HG03064 (cell line): ENCODE data around the gene CPM.
"Not testable (repeated sequence)": the region's sequence is repeated elsewhere in the genome, so short reads cannot be mapped to it uniquely, and the experiment has no call there.

Experiments used
- ATAC-seq: cut with Tn5 transposase; IDR thresholded peaks from one replicate; pipeline ENCODE4 v1.9.1; 2021; ENCODE audit warnings: low read depth; ENCODE audit not compliant: unreplicated experiment

The CPM gene

GRCh38 chr12:68882251-68882964 is 50.6 kb downstream of the CPM start:
- no peak for ATAC-seq

- no peak for ATAC-seq
These were observed 52.2 kb downstream of the CPM start for GRCh38 chr12:68880660-68881325.

DNA sequence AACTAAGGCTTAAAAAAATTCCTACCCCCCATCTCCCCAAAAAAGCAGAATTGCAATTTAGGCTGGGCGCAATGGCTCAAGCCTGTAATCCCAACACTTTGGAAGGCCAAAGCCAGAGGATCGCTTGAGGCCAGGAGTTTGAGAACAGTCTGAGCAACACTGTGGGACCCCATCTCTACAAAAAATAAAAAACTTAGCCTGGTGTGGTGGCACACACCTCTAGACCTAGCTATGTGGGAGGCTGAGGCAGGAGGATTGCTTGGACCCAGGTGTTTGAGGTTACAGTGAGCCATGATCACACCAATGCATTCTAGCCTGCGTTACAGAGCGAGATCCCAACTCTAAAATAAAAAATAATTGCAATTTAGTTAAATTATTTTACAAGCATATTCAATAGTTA is 54.1 kb downstream of the CPM start:
- ATAC-seq: no peak

DNA sequence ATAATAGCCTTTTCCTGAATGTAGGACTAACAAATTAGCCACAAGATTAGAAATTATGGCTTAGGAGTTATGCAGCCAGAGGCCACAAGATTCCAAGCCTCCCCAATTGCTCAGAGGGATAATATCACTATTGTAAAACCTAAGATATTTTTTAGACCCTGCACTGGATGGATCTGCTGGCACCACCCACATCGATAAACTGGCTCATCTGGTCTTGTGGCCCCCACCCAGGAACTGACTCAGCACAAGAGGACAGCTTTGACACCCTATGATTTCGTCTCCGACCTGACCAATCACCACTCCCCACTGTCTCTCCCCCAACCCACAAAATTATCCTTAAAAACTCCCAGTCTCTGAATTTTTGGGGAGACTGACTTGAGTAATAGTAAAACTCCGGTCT is 54.7 kb downstream of the CPM start:
- ATAC-seq: no peak

DNA sequence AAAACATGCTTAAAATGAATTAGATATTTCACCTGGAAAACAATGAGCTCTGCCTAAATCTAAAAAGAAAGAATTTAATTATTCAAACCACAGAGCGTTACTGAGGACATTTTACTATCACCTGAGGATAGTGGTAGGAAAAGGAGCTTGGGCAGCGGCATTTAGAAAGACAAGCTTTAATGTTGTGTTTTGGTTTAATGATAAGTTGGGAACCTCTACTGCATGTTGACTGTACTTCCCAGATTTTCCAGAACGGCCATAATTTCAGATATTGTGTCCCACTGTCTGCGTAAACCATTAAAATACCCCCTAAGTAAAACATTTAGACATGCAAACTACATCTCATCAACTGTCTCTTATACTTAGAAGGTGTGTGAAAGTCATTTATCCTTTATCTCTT is 55.4 kb downstream of the CPM start:
- no peak for ATAC-seq

GRCh38 chr12:68876461-68876860 is 56.5 kb downstream of the CPM start:
- ATAC-seq: no peak

- ATAC-seq: no peak
These were observed 59.7 kb downstream of the CPM start for GRCh38 chr12:68873316-68873715.

DNA sequence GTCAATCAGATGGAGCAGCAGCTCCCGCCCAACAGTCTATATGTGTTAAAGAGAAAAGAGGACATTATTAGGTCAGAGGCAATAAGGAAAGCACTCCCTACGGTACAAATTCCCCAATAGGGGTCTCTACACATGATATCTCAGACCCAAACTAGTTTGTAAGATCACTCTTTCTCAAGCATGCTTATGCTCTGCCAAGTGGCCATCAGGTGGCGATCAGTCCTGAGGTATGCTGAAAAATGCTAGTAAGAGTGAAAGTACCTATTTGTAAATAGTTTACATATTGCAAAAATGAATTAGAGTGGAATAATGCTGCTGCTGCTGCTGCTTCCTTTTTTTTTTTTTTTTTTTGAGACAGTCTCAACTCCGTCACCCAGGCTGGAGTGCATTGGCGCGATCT is 61.0 kb downstream of the CPM start:
- ATAC-seq: no peak

DNA sequence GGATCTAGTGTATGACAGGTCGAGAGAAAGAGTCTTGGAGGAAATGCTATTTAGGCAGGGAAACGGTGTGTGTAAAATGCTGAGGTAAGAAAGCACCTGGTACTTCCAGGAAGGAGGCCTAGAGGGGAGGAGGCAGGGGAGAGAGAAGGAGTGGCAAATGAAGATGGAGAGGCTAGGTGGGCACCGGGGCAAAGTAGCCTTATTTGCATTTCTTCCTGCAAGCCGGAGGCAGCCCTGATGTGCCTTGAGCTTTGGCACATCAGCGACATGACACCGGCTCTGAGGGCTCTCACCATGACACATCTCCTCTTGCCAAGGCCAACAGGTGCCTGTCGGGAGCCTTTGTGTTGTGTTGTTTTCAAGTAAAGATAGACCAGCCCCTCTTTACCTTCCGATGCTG is 61.6 kb downstream of the CPM start:
- ATAC-seq: no peak

- no peak for ATAC-seq
These were observed 62.5 kb downstream of the CPM start for GRCh38 chr12:68870443-68870842.

DNA sequence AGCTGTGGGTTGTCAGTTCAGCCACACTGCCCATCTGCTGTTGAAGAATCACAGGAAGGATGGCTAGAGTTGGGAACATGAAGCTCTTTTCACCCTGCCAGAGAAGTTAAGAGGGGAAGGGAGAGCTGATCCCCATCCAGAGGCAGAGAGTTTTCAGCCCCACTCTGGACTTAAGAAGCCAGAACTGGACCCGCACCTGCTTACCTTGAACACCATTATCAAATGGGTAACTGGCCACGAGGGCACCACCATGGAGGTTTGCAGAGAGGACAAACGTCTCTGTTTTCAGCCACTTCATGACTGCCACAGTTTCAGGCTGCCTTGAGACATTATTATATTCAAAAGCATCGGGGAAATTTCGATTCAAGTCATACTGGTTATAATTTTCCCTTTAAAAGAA is 63.0 kb downstream of the CPM start:
- ATAC-seq: no peak

DNA sequence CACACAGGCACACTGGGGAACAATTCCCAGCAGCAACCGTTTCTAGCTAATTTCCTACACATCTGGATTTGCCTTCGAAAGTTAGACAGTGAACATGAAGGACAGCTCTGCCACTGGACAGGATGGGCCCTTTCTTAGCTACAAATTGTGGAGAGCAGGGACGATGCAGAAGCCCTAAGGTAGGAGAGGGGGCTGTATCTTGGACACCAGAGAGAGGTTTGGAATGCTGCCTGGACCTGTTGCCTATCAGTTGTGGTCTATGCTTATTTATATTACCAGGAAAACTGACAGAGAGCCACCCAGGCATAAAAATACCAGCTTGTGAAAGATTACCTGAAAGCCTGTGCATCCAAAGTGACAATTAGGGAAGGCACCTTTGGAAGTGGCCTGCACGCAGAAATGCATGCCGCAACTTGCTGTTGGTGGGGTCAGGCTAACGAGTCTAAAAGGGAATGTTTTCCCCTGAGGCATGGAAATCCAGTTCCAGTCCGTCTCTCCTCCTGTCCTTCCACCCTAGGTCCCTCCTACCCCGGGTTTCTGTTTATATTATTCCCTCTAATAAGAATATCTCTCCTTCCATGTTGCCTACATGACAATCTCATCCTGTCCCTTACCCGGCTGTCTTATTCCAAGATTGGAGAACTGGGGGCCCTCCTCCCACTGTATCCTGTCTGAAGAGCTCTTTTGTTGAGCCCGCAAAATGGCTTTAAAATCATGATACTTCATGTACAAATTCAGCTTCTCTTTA is 64.8 kb downstream of the CPM start:
- no peak for ATAC-seq

- ATAC-seq: no peak
These were observed 65.4 kb downstream of the CPM start for GRCh38 chr12:68867606-68868005.

GRCh38 chr12:68866950-68867349 is 66.0 kb downstream of the CPM start:
- no peak for ATAC-seq

DNA sequence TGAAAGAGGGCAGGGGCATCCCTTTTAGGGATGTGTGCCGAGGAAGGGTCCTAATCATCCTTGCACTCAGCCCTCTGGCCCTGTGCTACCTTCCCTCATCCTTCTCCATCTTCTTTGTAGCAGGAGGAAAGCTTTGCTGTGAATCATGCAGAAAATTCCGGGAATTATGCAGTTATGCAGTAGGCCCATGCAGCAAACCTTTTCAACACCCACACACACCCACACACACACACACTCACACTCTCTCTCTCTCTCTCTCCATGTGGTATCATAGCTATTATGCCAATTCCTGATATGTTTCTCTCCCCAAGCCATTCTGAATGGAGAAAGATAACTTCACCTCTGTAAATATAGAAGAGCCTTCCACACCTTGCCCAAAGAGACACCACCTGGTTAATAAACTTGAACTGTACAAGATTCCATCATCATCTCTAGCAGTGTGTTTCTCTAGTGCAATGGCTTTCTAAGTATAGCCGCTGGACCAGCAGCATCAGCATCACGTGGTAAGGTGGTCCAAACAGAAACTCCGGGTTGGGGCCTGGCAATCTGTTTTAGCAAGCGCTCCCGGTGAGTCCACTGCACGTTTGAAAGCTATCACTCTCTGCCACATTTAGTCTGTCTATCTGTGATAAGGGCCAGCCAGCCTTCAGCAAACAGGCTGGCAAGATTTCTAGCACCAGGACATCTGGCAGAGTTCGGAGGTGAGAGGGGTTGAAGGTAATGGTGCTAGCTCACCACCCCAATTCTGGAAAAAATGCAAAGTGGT is 67.4 kb downstream of the CPM start:
- ATAC-seq: no peak

GRCh38 chr12:68864604-68865003 is 68.4 kb downstream of the CPM start:
- ATAC-seq: no peak

GRCh38 chr12:68863886-68864454 is 69.0 kb downstream of the CPM start:
- ATAC-seq: not testable (repeated sequence)

- ATAC-seq: no peak
These were observed 69.7 kb downstream of the CPM start for GRCh38 chr12:68863109-68863770.

GRCh38 chr12:68861890-68862289 is 71.1 kb downstream of the CPM start:
- ATAC-seq: no peak

- ATAC-seq: no peak
These were observed 76.5 kb downstream of the CPM start for GRCh38 chr12:68856510-68856909.
